HG03378 (cell line): ENCODE results near the gene FNBP1.
"Not testable (repeated sequence)": the region's sequence is repeated elsewhere in the genome, so short reads cannot be mapped to it uniquely, and the experiment has no call there.

Experiments
- ATAC-seq: cut with Tn5 transposase; IDR thresholded peaks from one replicate; pipeline ENCODE4 v1.9.1; 2021; ENCODE audit warnings: mild to moderate bottlenecking, moderate library complexity; ENCODE audit not compliant: unreplicated experiment

Gene FNBP1

GRCh38 chr9:129895376-129896268 lies 147.4 kb downstream of the FNBP1 start:
- no peak for ATAC-seq

GRCh38 chr9:129894120-129894823 lies 148.7 kb downstream of the FNBP1 start:
- ATAC-seq, result no peak

GRCh38 chr9:129891569-129891968 lies 151.4 kb downstream of the FNBP1 start:
- no peak for ATAC-seq

- ATAC-seq, result not testable (repeated sequence)
These were observed 152.2 kb downstream of the FNBP1 start for GRCh38 chr9:129890718-129891299.

GRCh38 chr9:129889941-129890717 lies 152.9 kb downstream of the FNBP1 start:
- ATAC-seq, result no peak

GRCh38 chr9:129889122-129889940 lies 153.7 kb downstream of the FNBP1 start:
- no peak for ATAC-seq

GRCh38 chr9:129888293-129889121 lies 154.5 kb downstream of the FNBP1 start:
- ATAC-seq, result peak; percentile 57

- no peak for ATAC-seq
These were observed 155.4 kb downstream of the FNBP1 start for GRCh38 chr9:129887334-129888292.

- no peak for ATAC-seq
These were observed 156.5 kb downstream of the FNBP1 start for GRCh38 chr9:129886226-129887174.

- no peak for ATAC-seq
These were observed 157.3 kb downstream of the FNBP1 start for GRCh38 chr9:129885670-129886106.

- ATAC-seq, result no peak
These were observed 157.8 kb downstream of the FNBP1 start for GRCh38 chr9:129885018-129885669.

- no peak for ATAC-seq
These were observed 158.6 kb downstream of the FNBP1 start for GRCh38 chr9:129884220-129885017.

- ATAC-seq, result no peak
These were observed 161.3 kb downstream of the FNBP1 start for GRCh38 chr9:129881547-129882324.

GRCh38 chr9:129880654-129881546 lies 162.1 kb downstream of the FNBP1 start:
- ATAC-seq, result no peak
